GM12875 (cell line): ENCODE results near the gene CDK13.

Experiments used
- H3K4me3 ChIP-seq: one replicate; pipeline ENCODE4 v1.5.1; 2011; ENCODE audit warnings: low read depth, low read length, control low read depth
- TF ChIP-seq, protein P1 (sequence below): IDR thresholded peaks from 2 replicates; pipeline ENCODE4 v1.5.1; 2011; ENCODE audit warnings: low read depth, mild to moderate bottlenecking, control low read depth, inconsistent platforms, low read length, moderate library complexity, borderline replicate concordance; ENCODE audit not compliant: insufficient read depth

CDK13 gene

DNA sequence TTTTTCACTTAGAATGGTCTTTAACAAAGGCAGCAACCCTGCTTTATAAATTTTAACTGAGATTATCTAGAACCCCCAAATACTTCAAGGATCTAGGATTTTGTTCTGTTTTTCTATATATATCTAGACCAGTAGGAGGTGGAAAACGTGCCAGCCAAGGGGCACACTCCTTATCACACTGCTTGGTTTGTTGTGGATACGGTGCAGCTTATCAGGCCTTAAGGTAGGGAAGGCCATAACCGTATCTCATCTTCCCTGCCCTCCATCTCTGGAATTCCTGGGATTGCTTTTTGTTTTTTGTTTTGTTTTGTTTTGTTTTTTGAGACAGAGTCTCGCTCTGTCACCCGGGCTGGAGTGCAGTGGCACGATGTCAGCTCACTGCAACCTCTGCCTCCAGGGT, 109.0 kb downstream of the CDK13 start:
- no peak overlapping the region for H3K4me3 ChIP-seq
- TF ChIP-seq, protein P1, sequence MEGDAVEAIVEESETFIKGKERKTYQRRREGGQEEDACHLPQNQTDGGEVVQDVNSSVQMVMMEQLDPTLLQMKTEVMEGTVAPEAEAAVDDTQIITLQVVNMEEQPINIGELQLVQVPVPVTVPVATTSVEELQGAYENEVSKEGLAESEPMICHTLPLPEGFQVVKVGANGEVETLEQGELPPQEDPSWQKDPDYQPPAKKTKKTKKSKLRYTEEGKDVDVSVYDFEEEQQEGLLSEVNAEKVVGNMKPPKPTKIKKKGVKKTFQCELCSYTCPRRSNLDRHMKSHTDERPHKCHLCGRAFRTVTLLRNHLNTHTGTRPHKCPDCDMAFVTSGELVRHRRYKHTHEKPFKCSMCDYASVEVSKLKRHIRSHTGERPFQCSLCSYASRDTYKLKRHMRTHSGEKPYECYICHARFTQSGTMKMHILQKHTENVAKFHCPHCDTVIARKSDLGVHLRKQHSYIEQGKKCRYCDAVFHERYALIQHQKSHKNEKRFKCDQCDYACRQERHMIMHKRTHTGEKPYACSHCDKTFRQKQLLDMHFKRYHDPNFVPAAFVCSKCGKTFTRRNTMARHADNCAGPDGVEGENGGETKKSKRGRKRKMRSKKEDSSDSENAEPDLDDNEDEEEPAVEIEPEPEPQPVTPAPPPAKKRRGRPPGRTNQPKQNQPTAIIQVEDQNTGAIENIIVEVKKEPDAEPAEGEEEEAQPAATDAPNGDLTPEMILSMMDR: no peak

DNA sequence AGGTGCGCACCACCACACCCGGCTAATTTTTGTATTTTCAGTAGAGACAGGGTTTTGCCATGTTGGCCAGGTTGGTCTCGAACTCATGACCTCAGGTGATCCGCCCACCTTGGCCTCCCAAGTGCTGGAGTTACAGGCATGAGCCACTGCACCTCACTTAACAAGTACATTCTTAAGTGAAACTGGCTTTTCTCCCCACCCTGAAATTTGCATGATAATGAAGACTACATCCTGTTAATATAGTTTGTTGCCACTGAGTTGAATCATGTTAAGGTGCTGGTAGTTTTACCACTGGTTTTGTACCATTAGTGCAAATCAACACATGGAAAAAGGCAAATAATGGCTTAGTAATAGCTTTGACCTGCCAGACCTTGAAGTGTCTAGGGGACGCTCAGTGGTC, 122.2 kb downstream of the CDK13 start:
- TF ChIP-seq, protein P1: no peak

DNA sequence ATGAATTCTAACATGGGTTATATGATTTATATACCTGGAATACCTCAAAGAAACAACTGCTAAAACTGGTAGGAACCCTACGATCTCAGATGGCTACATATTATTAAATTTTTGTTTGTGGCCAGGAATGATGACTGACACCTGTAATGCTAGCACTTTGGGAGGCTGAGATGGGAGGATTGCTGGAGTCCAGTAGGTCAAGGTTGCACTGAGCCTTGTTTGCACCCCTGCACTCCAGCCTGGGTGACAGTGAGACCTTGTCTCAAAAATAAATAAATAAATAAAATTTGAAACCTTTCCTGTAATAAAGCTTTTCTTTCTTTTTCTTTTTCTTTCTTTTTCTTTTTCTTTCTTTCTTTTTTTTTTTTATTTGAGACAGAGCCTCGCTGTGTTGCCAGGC, 123.2 kb downstream of the CDK13 start:
- TF ChIP-seq, protein P1: no peak
- H3K4me3 ChIP-seq: no peak overlapping the region

More for the DNA sequence above, 122.2 kb downstream of the CDK13 start:
- no peak overlapping the region for H3K4me3 ChIP-seq

DNA sequence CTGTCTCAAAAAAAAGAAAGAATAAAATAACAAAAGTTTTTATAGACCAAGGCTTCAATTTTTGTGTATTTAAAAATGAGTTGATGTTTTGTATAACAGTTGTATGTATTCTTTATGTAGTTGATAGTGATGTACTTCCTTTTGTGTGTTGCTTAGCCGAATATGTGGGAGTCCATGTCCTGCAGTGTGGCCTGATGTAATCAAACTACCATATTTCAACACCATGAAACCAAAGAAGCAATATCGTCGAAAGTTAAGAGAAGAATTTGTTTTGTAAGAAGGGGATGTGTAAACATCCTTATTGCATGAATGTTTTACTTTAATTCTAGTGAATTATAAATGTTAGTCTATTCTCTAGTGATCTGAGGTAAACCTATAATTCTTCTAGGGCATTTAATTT, 127.8 kb downstream of the CDK13 start:
- TF ChIP-seq, protein P1: no peak

DNA sequence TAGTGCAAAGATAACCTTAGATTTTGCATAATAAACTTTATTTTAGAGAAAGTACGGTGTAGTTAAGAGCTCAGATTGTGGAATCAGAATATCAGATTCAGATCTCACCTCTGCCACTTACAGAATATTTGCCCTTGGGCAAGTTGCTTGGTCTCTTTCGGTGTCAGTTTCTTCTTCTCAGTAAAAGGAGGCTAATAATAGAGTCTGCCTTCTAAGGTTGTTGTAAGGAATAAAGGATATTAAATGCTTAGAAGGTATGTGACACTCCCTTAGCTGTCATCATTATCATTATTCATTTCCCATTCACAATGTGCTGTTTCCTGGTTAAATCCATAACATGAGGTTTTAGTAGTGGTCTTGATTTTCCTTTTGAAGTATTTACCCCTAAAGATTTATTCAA, 142.1 kb downstream of the CDK13 start:
- TF ChIP-seq, protein P1: no peak
- H3K4me3 ChIP-seq: no peak overlapping the region

More for the DNA sequence above, 127.8 kb downstream of the CDK13 start:
- no peak overlapping the region for H3K4me3 ChIP-seq

DNA sequence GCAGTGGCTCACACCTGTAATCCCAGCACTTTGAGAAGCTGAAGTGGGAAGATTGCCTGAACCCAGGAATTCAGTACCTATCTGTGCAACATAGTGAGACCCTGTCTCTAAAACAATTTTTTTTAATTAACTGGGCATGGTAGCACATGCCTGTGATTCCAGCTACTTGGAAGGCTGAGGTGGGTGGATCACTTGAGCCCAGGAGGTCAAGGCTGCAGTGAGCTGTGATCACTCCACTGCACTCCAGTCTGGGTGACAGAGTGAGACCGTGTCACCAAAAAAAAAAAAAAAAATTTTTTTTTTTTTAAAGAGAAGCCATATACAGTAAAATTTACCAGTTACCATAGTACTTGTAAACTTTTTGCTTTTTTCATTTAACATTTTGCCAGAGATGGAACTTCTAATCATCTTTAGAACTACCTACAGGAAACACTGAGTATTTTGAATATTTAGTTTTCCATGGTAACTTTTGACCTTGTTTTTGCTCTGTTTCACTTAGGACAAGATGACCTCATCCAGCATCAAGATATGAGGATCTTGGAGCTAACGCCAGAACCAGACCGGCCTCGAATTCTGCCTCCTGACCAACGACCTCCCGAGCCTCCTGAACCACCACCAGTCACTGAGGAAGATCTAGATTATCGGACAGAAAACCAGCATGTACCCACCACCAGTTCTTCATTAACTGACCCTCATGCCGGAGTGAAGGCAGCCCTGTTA, 143.7 kb downstream of the CDK13 start:
- TF ChIP-seq, protein P1: no peak
- H3K4me3 ChIP-seq: no peak overlapping the region

DNA sequence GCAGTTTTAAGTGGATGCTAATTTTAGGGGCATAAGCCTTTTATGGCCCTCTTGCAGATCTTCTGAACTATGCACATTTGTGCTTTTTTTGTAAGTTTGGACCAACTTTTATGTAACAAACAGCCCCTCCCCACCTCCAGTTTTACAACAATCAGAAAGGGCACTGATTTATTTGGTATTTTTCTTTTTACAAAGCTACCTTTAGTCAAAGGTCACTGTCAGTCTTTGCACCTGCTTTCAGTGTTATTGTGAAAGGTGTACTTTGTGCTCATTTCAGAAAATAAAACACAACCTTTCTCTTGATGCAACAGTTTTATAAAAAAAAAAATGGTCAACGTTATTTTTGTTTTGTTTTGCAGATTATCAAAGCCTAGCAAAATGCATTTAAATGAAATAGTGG, 145.2 kb downstream of the CDK13 start:
- TF ChIP-seq, protein P1: no peak
- H3K4me3 ChIP-seq: no peak overlapping the region
